ENCODE measurements around the gene NEXN. TPM values are rescaled to one million over a fixed set of nuclear protein-coding genes. Genes with fewer than 3 reads are reported as not detected.

NEXN gene
- total RNA-seq, 2 donors from 2014 or later: 5.7 TPM

DNA sequence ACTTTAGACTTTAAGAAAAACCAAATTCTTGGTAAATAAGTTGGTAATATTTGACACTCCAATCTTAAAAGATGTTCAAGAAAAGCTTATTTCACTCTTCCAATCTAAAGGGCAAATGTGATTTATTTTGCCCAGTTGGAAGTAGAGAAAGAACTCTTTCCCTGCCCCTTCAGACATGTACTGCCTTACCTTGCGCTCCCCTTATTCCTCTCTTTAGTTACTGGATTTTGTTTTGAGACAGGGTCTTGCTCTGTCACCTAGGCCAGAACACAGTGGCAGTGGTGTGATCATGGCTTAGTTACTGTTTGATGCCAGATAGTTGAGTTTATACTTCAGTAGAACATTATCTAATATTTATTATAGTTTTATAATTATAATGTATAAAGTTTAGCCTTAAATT is 62.9 kb downstream of the NEXN start:
- peaks cover 98% of the 10 kb centered on the region for H3K36me3 ChIP-seq (ENCODE audit: control insufficient read depth, insufficient read depth, low read length)
- no peaks in the 10 kb centered on the region for H3K9me3 ChIP-seq (ENCODE audit: control insufficient read depth, low read length)
- H3K27ac Mint-ChIP-seq: no peak overlapping the region
- no peak overlapping the region for H3K27ac ChIP-seq (ENCODE audit: low read depth, low read length)
- no peak overlapping the region for H3K9ac ChIP-seq (ENCODE audit: extremely low read depth, low read length, poor library complexity, severe bottlenecking)
- H3K27me3 Mint-ChIP-seq (ENCODE audit: insufficient read depth): no peaks in the 10 kb centered on the region
- H3K4me3 Mint-ChIP-seq: no peak overlapping the region
- TF ChIP-seq, protein P1, sequence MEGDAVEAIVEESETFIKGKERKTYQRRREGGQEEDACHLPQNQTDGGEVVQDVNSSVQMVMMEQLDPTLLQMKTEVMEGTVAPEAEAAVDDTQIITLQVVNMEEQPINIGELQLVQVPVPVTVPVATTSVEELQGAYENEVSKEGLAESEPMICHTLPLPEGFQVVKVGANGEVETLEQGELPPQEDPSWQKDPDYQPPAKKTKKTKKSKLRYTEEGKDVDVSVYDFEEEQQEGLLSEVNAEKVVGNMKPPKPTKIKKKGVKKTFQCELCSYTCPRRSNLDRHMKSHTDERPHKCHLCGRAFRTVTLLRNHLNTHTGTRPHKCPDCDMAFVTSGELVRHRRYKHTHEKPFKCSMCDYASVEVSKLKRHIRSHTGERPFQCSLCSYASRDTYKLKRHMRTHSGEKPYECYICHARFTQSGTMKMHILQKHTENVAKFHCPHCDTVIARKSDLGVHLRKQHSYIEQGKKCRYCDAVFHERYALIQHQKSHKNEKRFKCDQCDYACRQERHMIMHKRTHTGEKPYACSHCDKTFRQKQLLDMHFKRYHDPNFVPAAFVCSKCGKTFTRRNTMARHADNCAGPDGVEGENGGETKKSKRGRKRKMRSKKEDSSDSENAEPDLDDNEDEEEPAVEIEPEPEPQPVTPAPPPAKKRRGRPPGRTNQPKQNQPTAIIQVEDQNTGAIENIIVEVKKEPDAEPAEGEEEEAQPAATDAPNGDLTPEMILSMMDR (conservative IDR thresholded peaks at IDR 0.05): no peak
- H3K4me1 ChIP-seq (ENCODE audit: control insufficient read depth, insufficient read depth, low read length): no peaks in the 10 kb centered on the region
- no peaks in the 10 kb centered on the region for H3K4me1 Mint-ChIP-seq
- no peaks in the 10 kb centered on the region for H3K9me3 Mint-ChIP-seq
- no peaks in the 10 kb centered on the region for H3K27me3 ChIP-seq (ENCODE audit: control insufficient read depth, insufficient read depth, low read length, poor library complexity, severe bottlenecking)
- no peak for DNase-seq
- WGBS, 2 experiments (ENCODE audit: insufficient coverage in 1 of 2, insufficient read length in 1 of 2): 100% methylated on average over 1 of the region's 1 CpG; no CpG with 5 or more reads in 1 of the 2 experiments
- no peak overlapping the region for H3K4me3 ChIP-seq (ENCODE audit: low read length)
- peaks cover 64% of the 10 kb centered on the region for H3K36me3 Mint-ChIP-seq (ENCODE audit: low read depth)

GRCh38 chr1:77953907-77954306 is 65.5 kb downstream of the NEXN start:
- TF ChIP-seq, protein P1 (conservative IDR thresholded peaks at IDR 0.05): no peak
- Mint-ChIP-seq H3K4me1 (no peaks in the 10 kb centered on the region), H3K9me3 (no peaks in the 10 kb centered on the region), H3K4me3 (no peak overlapping the region), H3K27ac (no peak overlapping the region), H3K36me3 (ENCODE audit: low read depth) (peaks cover 56% of the 10 kb centered on the region), H3K27me3 (ENCODE audit: insufficient read depth) (no peaks in the 10 kb centered on the region)
- WGBS, 2 experiments (ENCODE audit: insufficient coverage in 1 of 2, insufficient read length in 1 of 2): 90 to 100% methylated on average over 1 to 3 of the region's 3 CpGs
- Histone ChIP-seq H3K9ac (ENCODE audit: extremely low read depth, low read length, poor library complexity, severe bottlenecking) (no peak overlapping the region), H3K4me3 (ENCODE audit: low read length) (no peak overlapping the region), H3K27me3 (ENCODE audit: control insufficient read depth, insufficient read depth, low read length, poor library complexity, severe bottlenecking) (no peaks in the 10 kb centered on the region), H3K9me3 (ENCODE audit: control insufficient read depth, low read length) (no peaks in the 10 kb centered on the region), H3K36me3 (ENCODE audit: control insufficient read depth, insufficient read depth, low read length) (peaks cover 98% of the 10 kb centered on the region), H3K27ac (ENCODE audit: low read depth, low read length) (no peak overlapping the region), H3K4me1 (ENCODE audit: control insufficient read depth, insufficient read depth, low read length) (no peaks in the 10 kb centered on the region)
- no peak for DNase-seq

- Mint-ChIP-seq H3K9me3 (no peaks in the 10 kb centered on the region), H3K4me1 (no peaks in the 10 kb centered on the region), H3K36me3 (ENCODE audit: low read depth) (peaks cover 59% of the 10 kb centered on the region), H3K27me3 (ENCODE audit: insufficient read depth) (no peaks in the 10 kb centered on the region), H3K27ac (no peak overlapping the region), H3K4me3 (no peak overlapping the region)
- Histone ChIP-seq H3K4me1 (ENCODE audit: control insufficient read depth, insufficient read depth, low read length) (no peaks in the 10 kb centered on the region), H3K4me3 (ENCODE audit: low read length) (no peak overlapping the region), H3K27ac (ENCODE audit: low read depth, low read length) (no peak overlapping the region), H3K9me3 (ENCODE audit: control insufficient read depth, low read length) (no peaks in the 10 kb centered on the region), H3K27me3 (ENCODE audit: control insufficient read depth, insufficient read depth, low read length, poor library complexity, severe bottlenecking) (no peaks in the 10 kb centered on the region), H3K36me3 (ENCODE audit: control insufficient read depth, insufficient read depth, low read length) (peaks cover 98% of the 10 kb centered on the region), H3K9ac (ENCODE audit: extremely low read depth, low read length, poor library complexity, severe bottlenecking) (no peak overlapping the region)
- WGBS, 2 experiments (ENCODE audit: insufficient coverage in 1 of 2, insufficient read length in 1 of 2): 93 to 100% methylated on average over 1 to 2 of the region's 2 CpGs
- TF ChIP-seq, protein P1 (conservative IDR thresholded peaks at IDR 0.05): no peak
- no peak for DNase-seq
Measured at GRCh38 chr1:77954521-77954920, 66.1 kb downstream of the NEXN start.
